Suppressor macrophage (primary cell): ENCODE measurements around the gene IFT88.
"Not testable (repeated sequence)": the region's sequence is repeated elsewhere in the genome, so short reads cannot be mapped to it uniquely, and the experiment has no call there.

Experiments used
- DNase-seq, 4 experiments: peaks; one replicate each; pipeline ENCODE4 v3.0.0-alpha.2; 2020 to 2022

IFT88 gene

DNA sequence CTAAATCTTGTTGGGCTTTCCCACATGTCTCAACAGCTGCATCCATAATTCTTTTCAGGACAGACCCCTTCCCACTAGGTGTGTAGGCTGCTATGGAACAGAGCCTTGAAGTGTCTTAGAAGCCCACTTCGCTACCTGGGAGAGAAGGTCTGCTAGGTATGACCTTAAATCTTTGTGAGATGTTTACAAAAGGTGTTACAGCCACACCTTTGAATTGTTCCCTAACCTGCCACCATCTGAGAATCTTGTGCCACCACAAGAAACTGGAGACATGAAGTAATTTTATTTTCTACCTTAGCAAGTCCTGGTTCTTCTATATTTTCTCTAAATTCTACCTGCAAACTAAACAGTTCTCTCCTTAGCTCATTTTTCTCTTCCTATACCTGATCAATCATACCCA lies 69.1 kb downstream of the IFT88 start:
- DNase-seq = no peak

DNA sequence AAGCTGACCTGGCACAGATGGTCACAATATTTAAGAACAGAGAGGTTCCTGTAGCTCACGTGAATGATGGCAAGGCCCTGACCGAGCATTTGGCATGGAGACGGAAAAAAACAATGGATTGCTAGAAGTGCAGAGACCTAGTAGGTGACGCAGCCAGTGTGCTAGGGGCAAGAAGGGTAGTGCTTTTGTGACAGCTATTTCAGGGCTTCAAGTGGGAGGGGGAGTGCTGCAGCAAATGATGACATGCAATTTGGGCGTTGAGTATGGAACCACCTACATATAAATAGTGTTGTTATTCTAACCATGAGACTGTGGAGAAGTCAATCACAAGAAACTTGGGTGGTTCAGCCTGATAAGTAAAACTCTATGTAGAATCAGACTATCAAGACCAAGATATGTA lies 70.9 kb downstream of the IFT88 start:
- peak in 1 of 4 experiments; percentile 3 for DNase-seq

DNA sequence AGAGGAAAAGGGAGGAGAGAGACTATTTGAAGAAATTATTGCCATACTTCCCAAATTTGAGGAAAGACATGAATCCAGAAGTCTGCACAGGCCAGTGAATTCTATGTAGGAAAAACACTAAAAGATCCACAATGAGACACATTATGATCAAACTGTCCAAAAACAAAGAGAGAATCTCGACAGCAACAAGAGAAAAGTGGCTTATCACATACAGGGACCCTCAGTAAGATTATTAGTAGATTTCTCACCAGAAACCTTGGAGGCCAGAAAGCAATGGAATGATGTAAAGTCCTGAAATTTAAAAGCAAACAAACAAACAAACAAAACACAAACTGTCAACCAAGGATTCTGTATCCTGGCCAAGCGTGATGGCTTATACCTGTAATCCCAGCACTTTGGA lies 80.8 kb downstream of the IFT88 start:
- no peak for DNase-seq

DNA sequence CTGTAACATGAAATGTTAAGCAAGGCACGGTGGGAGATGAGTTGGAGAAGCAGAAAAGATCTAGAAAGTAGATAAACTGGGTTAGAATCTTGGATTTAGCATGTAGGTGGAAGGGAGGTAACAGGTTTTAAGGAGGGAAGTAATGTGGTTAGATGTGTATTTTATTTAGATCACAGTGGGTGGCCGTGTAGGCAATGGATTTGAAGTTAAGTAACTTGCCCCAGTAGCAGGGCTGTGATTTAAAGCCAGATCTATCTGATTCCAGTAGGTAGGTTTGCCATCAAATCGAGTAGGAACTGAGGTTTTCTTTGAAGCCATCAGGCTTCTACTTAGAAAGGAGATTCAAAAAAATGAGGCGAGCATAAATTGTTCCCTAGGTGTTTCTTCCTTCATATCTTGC lies 86.0 kb downstream of the IFT88 start:
- DNase-seq = no peak

DNA sequence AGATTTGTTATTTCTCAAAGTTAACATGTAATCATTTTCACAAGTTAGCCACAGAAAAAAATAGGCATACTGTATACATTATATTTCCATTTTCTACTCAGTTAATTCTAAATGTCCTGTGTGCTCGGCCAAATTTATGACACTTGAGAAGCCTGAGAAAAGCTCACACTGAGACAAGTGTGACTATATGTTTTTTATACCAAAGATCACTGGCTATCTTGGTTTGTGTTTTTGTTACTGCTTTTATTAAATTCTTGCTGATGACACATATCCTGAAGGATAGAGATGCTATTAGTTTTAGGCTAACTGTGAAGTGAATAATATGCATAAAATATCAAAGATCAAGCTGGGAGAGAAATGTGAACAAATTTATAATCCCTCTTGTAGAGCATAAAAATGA lies 87.2 kb downstream of the IFT88 start:
- DNase-seq = no peak

DNA sequence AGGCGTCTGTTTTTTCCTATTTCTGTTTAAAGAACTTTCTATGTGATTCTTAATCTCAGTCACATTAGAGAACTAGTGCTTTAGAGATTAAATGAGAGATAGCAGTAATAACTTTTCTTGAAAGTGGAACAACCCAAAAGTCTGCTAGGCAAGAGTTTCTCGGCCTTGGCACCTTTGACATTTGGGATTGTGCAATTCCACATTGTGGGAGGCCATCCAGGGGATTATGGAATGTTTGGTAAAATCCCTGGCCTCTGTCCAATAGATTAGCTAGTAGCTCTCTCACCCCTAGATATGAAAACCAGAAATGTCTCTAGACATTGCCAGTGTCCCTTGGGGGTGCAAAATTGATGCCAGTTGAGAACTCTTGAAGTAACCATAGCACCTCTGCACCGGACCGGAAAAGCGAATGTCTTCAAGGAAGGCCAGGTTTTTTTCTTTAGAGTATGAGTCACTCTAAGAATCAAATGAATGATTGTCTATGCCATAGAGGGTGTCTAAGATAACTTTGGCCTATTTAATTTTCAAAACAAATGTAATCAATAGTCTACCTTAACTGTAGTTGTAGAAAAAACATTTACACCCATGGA lies 91.6 kb downstream of the IFT88 start:
- DNase-seq = no peak

DNA sequence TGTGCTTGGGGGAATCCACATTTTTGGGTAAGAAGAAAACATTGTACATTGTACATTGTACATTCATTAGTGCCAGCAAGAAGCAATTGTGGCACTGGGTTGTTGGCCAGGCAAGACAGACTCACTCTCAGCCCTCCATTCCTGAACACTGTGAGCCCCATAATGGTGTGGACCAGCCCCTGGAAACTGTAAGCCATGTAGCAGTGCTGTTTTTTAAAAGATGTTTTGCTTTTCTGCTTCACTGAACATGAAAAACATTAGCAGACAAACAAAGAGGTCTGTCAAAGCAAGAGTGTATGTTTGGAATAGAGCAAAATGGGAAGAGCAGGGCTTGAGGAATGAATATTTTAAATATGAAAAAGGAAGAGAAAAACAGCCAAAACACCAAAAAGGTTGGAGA lies 97.4 kb downstream of the IFT88 start:
- no peak for DNase-seq

DNA sequence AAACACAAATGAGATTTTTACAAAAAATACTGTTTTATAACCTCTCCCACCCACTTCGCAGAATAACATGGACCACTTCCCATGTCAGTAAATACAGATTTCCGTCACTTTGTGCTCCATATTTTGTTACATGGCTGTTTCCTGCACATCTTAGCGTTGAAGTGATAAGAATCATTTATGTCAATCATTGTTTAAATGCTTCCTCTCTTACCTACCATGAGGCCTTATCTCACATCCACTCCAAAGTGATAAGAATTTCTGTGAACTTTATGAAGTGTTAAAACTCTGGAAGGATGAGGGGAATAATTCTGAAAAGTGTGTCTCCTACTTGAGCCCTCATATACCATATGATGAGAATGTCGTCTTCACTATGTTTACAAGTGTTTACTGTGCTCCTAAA lies 100.0 kb downstream of the IFT88 start:
- DNase-seq = no peak

DNA sequence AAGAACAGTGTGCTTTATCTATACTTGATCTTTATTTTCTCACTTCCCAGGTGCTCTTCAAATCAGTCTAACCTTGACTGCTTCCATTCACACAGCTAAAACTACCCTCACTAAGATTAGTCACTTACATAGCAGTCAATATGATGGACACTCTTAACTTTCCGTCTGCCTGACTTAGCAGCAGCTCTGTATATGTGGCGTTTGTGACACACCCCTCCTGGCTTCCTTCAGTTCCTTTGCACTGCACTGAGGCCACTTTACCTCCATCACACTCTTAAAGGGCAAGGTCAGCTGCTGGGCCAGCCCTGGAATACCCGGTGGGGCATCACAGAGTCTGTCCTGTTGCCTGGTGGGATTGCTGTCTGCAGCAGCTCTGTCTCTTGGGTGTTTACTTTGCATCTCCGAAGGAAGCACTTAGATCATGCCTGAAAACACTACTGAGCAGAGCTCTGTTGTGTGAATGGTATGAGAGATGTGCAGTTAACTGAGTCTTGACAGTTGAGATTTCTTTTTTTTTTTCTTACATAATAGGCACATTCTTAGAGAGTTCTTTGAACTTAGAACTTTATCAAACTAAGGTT lies 101.0 kb downstream of the IFT88 start:
- no peak for DNase-seq

DNA sequence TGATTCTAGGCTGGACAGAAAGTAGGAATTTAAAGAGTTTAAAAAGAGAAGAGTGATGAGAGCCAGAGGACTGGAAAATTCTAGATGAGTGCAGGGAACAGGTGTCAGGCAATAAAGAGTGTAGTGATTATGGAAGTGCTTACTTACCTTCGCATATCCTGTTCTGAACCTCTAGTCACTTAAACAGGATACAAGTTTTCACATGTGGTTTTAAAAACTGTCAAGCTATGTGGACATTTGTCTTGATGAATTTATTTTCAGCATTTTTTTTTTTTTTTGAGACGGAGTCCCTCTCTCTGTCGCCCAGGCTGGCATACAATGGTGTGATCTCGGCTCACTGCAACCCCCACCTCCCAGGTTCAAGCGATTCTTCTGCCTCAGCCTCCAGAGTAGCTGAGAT lies 102.2 kb downstream of the IFT88 start:
- DNase-seq = no peak

DNA sequence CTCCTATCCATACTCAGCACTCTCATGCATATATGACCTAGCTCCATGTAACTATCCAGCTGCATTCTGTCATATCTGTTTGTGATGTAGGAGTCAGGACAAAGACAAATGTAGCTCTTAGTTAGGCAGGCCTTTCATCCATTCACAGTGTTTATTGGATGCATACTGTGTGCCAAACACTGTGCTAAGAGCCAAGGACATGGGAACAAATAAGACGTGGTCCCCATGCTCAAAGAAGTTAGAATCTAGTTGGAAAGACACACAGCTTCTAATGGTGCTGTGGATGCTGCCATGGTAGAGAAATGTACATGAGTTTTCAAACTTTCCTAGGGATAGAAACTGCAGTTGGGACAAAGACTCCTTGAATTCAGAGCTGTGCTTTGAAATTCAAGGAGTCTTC lies 104.8 kb downstream of the IFT88 start:
- DNase-seq = no peak

DNA sequence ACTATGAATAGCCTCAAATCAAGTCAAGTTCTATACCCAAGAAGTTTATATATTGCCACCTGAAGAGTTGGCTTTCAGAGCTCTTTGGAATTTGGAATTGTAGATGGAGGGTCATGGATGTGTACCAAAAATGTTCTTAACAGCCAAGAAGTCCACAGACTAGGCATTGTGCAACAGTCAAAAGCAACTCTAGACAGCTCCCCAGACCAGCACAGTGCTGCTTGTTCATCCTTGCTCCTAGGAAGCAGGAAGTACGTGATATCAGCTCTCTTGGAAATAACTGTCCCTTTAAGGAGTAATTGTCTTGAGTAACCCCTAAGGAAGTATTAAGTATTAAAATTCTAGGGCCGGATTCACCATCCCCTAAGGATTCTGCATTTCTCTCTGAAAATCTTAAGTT lies 105.8 kb downstream of the IFT88 start:
- peak in 1 of 4 experiments; percentile 8 for DNase-seq

DNA sequence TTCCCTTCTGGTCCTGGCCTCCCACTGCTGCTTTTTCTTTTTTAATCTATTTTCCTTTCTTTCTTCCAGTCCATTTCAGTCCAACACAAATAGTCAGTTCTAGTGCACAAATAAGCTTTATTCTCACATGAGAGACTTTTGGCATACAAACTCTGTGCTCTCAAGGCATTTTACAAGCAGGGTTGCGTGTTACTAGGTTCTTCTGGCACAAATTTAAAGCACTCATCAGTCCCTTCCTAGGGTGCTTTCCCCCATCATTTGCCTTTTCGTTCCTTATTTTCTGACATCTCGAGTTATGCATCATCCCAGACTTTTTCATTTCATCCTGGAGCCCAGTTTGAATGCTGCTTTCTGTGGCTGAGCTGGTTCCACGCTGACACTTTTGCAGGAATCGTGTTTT lies 106.8 kb downstream of the IFT88 start:
- no peak for DNase-seq

DNA sequence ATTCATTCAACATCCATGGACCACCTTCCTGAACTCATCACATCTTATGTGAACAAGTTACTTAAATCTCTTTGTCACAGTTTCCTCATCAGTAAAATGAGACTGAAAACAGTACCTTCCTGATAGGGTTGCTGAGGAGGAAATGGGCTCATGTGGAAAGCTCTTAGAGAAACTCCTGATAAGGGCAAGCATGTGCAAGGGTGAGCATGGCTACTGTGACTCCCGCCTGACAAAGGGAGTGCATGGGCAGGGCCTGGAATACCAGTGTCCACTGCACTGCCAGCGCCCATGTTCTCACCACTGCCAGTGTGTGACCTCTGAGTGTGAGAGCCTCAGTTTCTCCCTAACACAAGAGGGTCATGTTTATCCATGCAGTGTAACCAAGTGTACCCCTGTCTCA lies 109.3 kb downstream of the IFT88 start:
- no peak for DNase-seq

DNA sequence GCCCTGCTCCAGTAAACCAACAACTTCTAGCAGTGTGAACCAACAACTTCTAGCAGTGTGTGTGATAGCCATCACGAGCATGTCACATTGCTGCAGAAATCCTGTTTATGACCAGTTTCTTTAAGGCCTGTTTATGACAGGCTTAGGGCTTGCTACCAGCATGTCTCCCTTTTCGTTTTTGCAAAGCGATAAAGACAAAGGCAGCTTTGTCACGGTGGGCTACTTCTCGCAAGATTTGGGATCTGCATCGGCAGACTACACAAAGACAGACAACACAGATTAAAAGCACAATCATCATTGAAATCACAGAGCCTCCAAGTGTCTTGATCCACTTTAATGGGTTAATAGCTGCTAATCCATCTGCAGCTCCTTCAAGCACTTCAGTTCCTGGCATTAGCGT lies 111.6 kb downstream of the IFT88 start:
- DNase-seq = not testable (repeated sequence)

DNA sequence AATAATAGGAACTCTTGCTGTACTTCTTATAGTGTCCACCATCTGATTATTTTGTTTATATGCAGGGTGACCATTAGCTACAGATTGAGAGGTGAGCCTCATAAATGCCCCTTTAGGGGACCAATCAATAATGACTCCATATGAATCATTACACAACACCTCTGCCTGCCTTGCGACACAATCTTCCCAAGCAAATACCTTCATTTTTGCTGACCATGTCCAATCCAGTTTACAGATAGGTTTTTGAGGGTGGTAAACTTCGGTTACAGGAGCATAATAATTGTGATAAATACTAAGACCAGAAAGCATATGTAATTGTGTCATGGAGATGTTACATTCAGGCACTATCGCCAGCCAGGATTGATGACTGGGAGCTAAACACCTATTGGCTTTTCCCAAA lies 112.9 kb downstream of the IFT88 start:
- DNase-seq = no peak

DNA sequence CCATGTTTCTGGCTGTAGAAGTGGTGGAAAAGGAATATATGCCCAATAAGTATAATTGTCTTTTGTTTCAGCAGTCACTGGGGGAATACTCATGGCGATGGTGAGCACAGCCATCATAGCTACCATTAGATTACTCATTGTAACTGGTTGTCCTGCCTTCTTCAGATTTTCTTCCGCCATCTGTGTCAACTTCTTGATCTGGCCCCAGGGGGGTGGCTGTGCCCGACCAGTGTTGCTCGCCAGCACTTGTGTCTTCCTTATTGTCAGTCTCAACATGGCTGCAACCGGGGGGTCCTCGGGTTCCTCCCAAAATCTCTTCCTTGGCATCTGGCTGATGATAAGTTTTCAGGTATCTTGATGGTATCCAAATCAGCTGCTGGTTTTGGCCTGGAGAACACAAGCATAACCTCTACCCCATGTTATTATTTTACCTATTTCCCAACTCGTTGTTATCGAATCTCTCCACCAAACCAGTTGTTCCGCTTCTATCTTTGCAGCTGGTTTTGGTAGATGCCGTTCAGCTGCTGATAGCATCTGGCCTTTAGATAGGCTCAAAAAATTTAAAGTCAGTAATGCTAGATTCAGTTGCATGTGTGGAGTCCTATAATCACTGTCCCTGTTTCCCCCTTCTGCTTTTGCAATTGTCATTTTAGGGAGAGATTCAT lies 113.6 kb downstream of the IFT88 start:
- DNase-seq = no peak

DNA sequence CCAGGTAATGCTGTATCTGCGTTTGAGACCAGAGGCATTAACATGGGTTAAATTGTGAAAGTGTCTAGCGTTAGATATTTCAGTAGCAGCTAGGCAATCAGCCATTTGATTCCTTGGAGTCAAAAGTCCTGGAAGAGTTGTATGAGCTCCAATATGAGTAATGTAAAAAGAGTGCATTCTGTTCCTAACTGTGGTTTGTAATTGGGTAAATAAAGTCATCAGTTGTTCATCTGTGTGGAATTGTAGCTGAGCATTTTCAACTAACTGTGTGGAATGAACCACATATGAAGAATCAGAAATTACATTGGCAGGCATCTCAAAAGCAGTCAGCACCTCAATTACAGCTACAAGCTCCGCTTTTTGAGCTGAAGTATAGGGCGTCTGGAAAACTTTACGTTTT lies 114.5 kb downstream of the IFT88 start:
- not testable (repeated sequence) for DNase-seq

DNA sequence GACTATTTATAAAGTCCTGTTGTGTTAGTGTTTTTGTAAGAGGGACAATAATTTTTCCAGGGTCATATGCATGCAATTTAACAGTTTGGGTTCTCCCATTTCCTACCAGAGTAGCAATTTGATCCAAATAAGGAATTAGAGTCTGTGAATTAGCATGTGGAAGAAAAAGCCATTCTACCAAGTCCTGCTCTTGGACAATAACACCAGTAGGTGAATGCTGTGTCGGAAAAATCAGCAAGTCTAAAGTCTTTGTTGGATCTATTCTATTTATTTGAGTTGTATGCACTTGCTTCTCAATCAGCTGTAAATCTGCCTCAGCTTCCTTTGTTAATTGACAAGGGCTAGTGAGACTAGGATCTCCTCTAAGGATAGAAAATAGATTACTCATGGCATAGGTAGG lies 115.1 kb downstream of the IFT88 start:
- no peak for DNase-seq

DNA sequence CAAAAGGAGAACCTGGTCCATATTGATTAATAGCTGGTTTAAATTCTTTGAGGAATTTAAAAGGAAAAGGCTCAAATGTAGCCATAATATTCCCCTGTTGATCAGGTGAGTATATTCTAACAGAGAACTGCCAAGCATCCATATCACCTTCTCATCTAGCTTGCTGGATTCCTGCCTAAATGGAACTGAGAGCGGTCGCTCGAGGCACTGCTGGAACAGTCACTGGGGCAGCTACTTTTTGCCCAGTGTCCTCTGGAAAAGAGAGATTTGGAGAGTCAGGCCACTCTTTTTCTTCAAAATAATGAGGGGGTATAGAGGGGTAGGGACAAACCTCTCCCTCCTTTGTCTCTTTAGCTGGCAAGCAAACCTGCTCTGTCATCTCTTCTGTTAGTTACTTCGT lies 117.1 kb downstream of the IFT88 start:
- no peak for DNase-seq

DNA sequence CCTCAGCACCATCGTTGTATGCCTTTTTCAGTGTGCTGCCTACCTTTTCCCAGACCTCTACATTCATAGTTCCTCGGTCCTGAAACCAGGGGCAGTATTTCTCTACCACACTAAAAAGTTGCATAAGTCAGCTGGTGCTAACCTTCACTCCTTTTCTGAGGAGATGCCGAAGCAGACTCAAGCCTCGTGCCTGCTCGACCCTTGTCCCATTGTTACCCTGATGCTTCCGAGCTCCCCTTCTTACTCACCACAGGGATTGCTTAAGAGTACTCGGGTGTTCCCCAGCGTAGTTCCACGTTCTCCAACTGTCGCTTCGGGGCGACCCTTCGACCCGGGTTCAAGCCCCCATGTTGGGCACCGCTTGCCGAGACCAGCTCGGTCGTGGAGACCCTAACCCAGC lies 117.6 kb downstream of the IFT88 start:
- DNase-seq = peak in 3 of 4 experiments; percentile 14 to 57 (median 56)

DNA sequence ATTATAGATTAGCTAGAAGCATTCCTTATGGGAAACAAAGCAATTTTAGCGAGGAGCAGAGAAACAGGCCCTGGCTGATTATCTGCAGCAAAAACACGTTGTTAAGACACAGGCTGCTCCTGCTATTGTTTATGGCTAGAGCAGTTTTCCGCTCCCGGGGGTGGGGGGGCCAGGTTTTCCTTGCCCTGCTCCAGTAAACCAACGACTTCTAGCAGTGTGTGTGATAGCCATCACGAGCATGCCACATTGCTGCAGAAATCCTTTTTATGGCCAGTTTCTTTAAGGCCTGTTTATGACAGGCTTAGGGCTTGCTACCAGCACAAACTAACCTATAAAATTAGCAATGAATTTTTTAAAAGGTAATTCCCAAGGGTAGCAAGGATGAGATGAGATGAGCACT lies 118.1 kb downstream of the IFT88 start:
- no peak for DNase-seq

DNA sequence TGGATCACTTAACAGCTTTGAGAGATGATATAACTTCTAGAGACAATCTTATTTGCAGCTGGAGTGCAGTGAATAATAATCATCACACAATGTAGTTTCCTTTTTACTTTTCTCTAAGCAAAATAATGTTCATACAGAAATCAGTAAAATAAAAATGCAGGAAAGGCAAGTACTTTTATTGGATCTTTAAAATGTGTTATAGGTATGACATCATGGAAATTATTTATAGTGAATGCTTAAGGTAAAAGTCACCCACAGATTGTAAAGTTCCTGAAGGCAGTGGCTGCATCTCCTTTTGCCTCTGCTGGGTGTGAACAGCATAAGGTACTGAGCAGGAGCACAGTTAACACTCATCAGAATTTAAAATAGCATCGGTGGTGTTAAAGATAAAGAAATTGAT lies 119.2 kb downstream of the IFT88 start:
- DNase-seq = no peak

DNA sequence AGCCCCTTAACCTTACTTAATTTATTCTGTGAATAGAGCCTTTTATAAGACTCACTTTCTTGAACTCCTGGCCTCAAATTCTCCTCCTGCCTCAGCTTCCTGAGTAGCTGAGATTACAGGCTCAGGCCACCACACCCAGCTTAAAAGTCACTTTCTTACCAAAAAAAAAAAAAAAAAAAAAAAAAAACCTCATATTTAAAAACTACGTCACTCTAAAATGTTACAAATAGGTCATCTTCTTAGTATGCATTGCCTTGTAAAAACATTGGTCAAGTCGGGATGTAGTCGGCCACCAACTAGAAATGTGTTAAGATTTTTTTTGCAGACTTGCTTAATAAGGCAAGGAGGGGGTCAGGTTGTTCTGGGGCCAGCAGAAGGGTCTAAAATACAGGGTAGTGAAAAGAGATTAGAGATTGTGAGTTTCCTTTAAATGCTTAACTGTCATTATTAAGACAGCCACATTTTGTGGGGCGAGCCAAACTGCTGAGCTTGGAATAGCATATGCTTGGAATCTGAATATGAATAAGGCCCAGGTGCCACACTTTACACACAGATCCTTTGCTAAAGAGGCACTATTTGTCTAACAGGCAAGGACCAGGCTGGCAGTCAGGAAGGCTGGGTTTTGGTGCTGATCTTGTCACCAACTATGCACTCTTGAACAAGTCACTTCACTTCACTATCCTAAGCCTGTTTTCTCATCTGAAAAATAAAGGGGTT lies 120.1 kb downstream of the IFT88 start:
- no peak for DNase-seq
